HAP-1 (cell line): Measurements from ENCODE around the gene SYNGR4.
"Not testable (repeated sequence)": the region's sequence is repeated elsewhere in the genome, so short reads cannot be mapped to it uniquely, and the experiment has no call there.

ENCODE experiments used
- DNase-seq, 2 experiments: peaks; one replicate each; pipeline ENCODE4 v3.0.0-alpha.2; 2016 to 2020; ENCODE audit warnings: low spot score in 2 of 2
- H3K27me3 ChIP-seq: fragments of 250-450 bp; sonication (Bioruptor Pico); 2 replicates; pipeline ENCODE4 v1.5.1; 2020; ENCODE audit warnings: low read depth, mild to moderate bottlenecking, moderate library complexity
- H3K36me3 ChIP-seq: fragments of 250-450 bp; sonication (Bioruptor Pico); replicated peaks from 2 replicates; pipeline ENCODE4 v1.5.1; 2020; ENCODE audit warnings: mild to moderate bottlenecking
- H3K4me1 ChIP-seq: fragments of 250-450 bp; sonication (Bioruptor Pico); 2 replicates; pipeline ENCODE4 v1.5.1; 2020; ENCODE audit warnings: mild to moderate bottlenecking
- H3K4me3 ChIP-seq: fragments of 250-450 bp; sonication (Bioruptor Pico); 2 replicates; pipeline ENCODE4 v1.5.1; 2020; ENCODE audit warnings: mild to moderate bottlenecking, moderate library complexity
- H3K9me3 ChIP-seq: fragments of 250-450 bp; sonication (Bioruptor Pico); 2 replicates; pipeline ENCODE4 v1.5.1; 2020; ENCODE audit warnings: mild to moderate bottlenecking, moderate library complexity
- in situ Hi-C: fragments of 300-500 bp; cut with MboI; formaldehyde crosslinking; loops from 3 replicates; pipeline ENCODE4 v1.14.3; 2020; ENCODE audit warnings: low sequenced_read_pairs, inconsistent platforms, mixed read lengths

The SYNGR4 gene

GRCh38 chr19:48392006-48392344 is 27.8 kb downstream of the SYNGR4 start:
- in situ Hi-C loops, H3K4me1 ChIP-seq, DNase-seq, H3K4me3 ChIP-seq, H3K9me3 ChIP-seq: not testable (repeated sequence)
- Histone ChIP-seq H3K36me3 (peaks cover 32% of the 10 kb centered on the region), H3K27me3 (peaks cover 16% of the 10 kb centered on the region)

- peak in 1 of 2 experiments; percentile 29 for DNase-seq
- H3K4me1 ChIP-seq = peaks cover 14% of the 10 kb centered on the region
- H3K9me3 ChIP-seq = no peaks in the 10 kb centered on the region
- H3K4me3 ChIP-seq = peak overlapping the region; percentile 19; the same call in 1 of the 2 replicates
- in situ Hi-C loops = no loop called here
- H3K36me3 ChIP-seq = peaks cover 22% of the 10 kb centered on the region
- peaks cover 16% of the 10 kb centered on the region for H3K27me3 ChIP-seq
These were observed 28.8 kb downstream of the SYNGR4 start for GRCh38 chr19:48392860-48393558.

- Histone ChIP-seq H3K4me3 (peak within 1 kb of the TSS; percentile 19), H3K9me3 (no peaks in the 10 kb centered on the region), H3K4me1 (peaks cover 14% of the 10 kb centered on the region), H3K36me3 (peaks cover 14% of the 10 kb centered on the region), H3K27me3 (peaks cover 16% of the 10 kb centered on the region)
- in situ Hi-C loops = no loop called here
- peak; percentile 38 to 61 for DNase-seq
These were observed 29.6 kb downstream of the SYNGR4 start, which contains the start of gene GRIN2D for GRCh38 chr19:48393559-48394330. GRIN2D (plus strand) TSS chr19:48393668; CDS start chr19:48398393, 4,725 bp downstream.

- H3K36me3 ChIP-seq = peaks cover 6% of the 10 kb centered on the region; the same call in 1 of the 2 replicates
- peaks cover 16% of the 10 kb centered on the region for H3K27me3 ChIP-seq
- H3K9me3 ChIP-seq = no peaks in the 10 kb centered on the region
- no peak overlapping the region for H3K4me3 ChIP-seq
- DNase-seq = peak in 1 of 2 experiments; percentile 50
- in situ Hi-C loops = no loop called here
- H3K4me1 ChIP-seq = peaks cover 20% of the 10 kb centered on the region
These were observed 30.4 kb downstream of the SYNGR4 start for GRCh38 chr19:48394331-48395169.

- H3K4me3 ChIP-seq = no peak overlapping the region
These were observed 30.9 kb downstream of the SYNGR4 start for GRCh38 chr19:48395170-48395455.

GRCh38 chr19:48395499-48395898 is 31.3 kb downstream of the SYNGR4 start:
- H3K27me3 ChIP-seq = peaks cover 16% of the 10 kb centered on the region
- H3K4me3 ChIP-seq = no peak overlapping the region
- in situ Hi-C loops = no loop called here

More at GRCh38 chr19:48395170-48395455, 30.9 kb downstream of the SYNGR4 start:
- in situ Hi-C loops = no loop called here
- Histone ChIP-seq H3K4me1 (peaks cover 24% of the 10 kb centered on the region), H3K36me3 (0 out of 2 replicates have a peak, but pooled peaks cover 6% of the 10 kb centered on the region), H3K9me3 (no peaks in the 10 kb centered on the region), H3K27me3 (peaks cover 16% of the 10 kb centered on the region)
- DNase-seq = no peak

GRCh38 chr19:48396016-48396823 is 32.1 kb downstream of the SYNGR4 start:
- Histone ChIP-seq H3K27me3 (peaks cover 16% of the 10 kb centered on the region), H3K36me3 (0 out of 2 replicates have a peak, but pooled peaks cover under 1% of the 10 kb centered on the region), H3K4me3 (no peak overlapping the region), H3K4me1 (peaks cover 26% of the 10 kb centered on the region), H3K9me3 (no peaks in the 10 kb centered on the region)
- DNase-seq = peak in 1 of 2 experiments; percentile 43
- in situ Hi-C loops = no loop called here

More at GRCh38 chr19:48395499-48395898, 31.3 kb downstream of the SYNGR4 start:
- Histone ChIP-seq H3K9me3 (no peaks in the 10 kb centered on the region), H3K36me3 (0 out of 2 replicates have a peak, but pooled peaks cover 6% of the 10 kb centered on the region), H3K4me1 (peaks cover 26% of the 10 kb centered on the region)
- DNase-seq = no peak

GRCh38 chr19:48396824-48397176 is 32.6 kb downstream of the SYNGR4 start:
- Histone ChIP-seq H3K4me1 (peaks cover 26% of the 10 kb centered on the region), H3K27me3 (peaks cover 16% of the 10 kb centered on the region)

GRCh38 chr19:48397263-48398101 is 33.3 kb downstream of the SYNGR4 start:
- Histone ChIP-seq H3K36me3 (no peaks in the 10 kb centered on the region), H3K27me3 (peaks cover 16% of the 10 kb centered on the region), H3K9me3 (no peaks in the 10 kb centered on the region), H3K4me1 (peaks cover 26% of the 10 kb centered on the region), H3K4me3 (peak overlapping the region; percentile 45)
- no peak for DNase-seq
- in situ Hi-C loops = no loop called here

More at GRCh38 chr19:48396824-48397176, 32.6 kb downstream of the SYNGR4 start:
- in situ Hi-C loops = no loop called here
- DNase-seq = no peak
- Histone ChIP-seq H3K36me3 (no peaks in the 10 kb centered on the region), H3K9me3 (no peaks in the 10 kb centered on the region), H3K4me3 (no peak overlapping the region)

GRCh38 chr19:48398102-48398374 is 33.9 kb downstream of the SYNGR4 start:
- H3K9me3 ChIP-seq = no peaks in the 10 kb centered on the region
- peaks cover 26% of the 10 kb centered on the region for H3K4me1 ChIP-seq
- peak; percentile 8 to 30 for DNase-seq
- peaks cover 16% of the 10 kb centered on the region for H3K27me3 ChIP-seq
- in situ Hi-C loops = no loop called here
- peak overlapping the region; percentile 45 for H3K4me3 ChIP-seq
- H3K36me3 ChIP-seq = no peaks in the 10 kb centered on the region

GRCh38 chr19:48398375-48399235 is 34.4 kb downstream of the SYNGR4 start:
- H3K27me3 ChIP-seq = peaks cover 13% of the 10 kb centered on the region
- H3K36me3 ChIP-seq = no peaks in the 10 kb centered on the region
- H3K9me3 ChIP-seq = no peaks in the 10 kb centered on the region
- in situ Hi-C loops = no loop called here
- peak; percentile 84 to 97 for DNase-seq
- H3K4me3 ChIP-seq = peak overlapping the region; percentile 45
- H3K4me1 ChIP-seq = peaks cover 23% of the 10 kb centered on the region
